IMR-90 (cell line): ENCODE measurements around the gene INPPL1. TPM values are rescaled to one million over a fixed set of nuclear protein-coding genes. Genes with fewer than 3 reads are reported as not detected.

Experiments used
- ATAC-seq: fragments of 200-7000 bp; cut with Tn5 transposase; 2 replicates; pipeline ENCODE4 v1.9.1; 2020; ENCODE audit warnings: low read depth, mild to moderate bottlenecking, moderate library complexity
- BruUV-seq: library from RNA; stranded (reverse); fragments of 400-500 nt; replicated peaks from 2 replicates; lab custom pipeline; 2021; lab: Mats Ljungman, UMichigan
- CTCF ChIA-PET: fragments of 300-600 bp; formaldehyde crosslinking; extraction: SDS; loops from one replicate; lab custom pipeline; 2021; ENCODE audit warnings: antibody characterized with exemption; lab: Yijun Ruan, JAX
- POLR2A ChIA-PET: fragments of 300-600 bp; sonication (Branson Sonifier 250); formaldehyde crosslinking; loops from one replicate; lab custom pipeline; 2022; ENCODE audit warnings: antibody characterized with exemption; ENCODE audit not compliant: unreplicated experiment; lab: Charles Lee
- DNase-seq: peaks from one replicate; pipeline ENCODE4 v3.0.0; 2013
- H2AFZ ChIP-seq: replicated peaks from 2 replicates; pipeline ENCODE3; 2013; ENCODE audit warnings: low read length, mild to moderate bottlenecking; ENCODE audit not compliant: poor library complexity
- H2AK5ac ChIP-seq: 2 replicates; pipeline ENCODE4 v1.6.1; 2013; ENCODE audit warnings: low read depth, low read length, inconsistent platforms
- H2AK9ac ChIP-seq: replicated peaks from 2 replicates; pipeline ENCODE3; 2013; ENCODE audit warnings: mild to moderate bottlenecking, low read depth, low read length, moderate library complexity; ENCODE audit not compliant: poor library complexity
- H2BK120ac ChIP-seq: 2 replicates; pipeline ENCODE4 v1.6.1; 2013; ENCODE audit warnings: low read depth, low read length, inconsistent platforms
- H2BK15ac ChIP-seq: 3 replicates; pipeline ENCODE4 v1.6.1; 2013; ENCODE audit warnings: low read depth, low read length, inconsistent platforms
- H2BK20ac ChIP-seq: 2 replicates; pipeline ENCODE4 v1.6.1; 2013; ENCODE audit warnings: low read depth, mild to moderate bottlenecking, inconsistent platforms, low read length, moderate library complexity
- H2BK5ac ChIP-seq: 2 replicates; pipeline ENCODE4 v1.6.1; 2013; ENCODE audit warnings: mild to moderate bottlenecking, low read depth, low read length, inconsistent platforms; ENCODE audit not compliant: poor library complexity, severe bottlenecking
- H3K14ac ChIP-seq: replicated peaks from 2 replicates; pipeline ENCODE4 v1.6.1; 2013; ENCODE audit warnings: low read depth, low read length, inconsistent platforms
- H3K18ac ChIP-seq: 2 replicates; pipeline ENCODE4 v1.6.1; 2013; ENCODE audit warnings: low read depth, low read length, control low read depth
- H3K23ac ChIP-seq: 2 replicates; pipeline ENCODE4 v1.6.1; 2013; ENCODE audit warnings: low read depth, low read length, inconsistent platforms
- H3K27ac ChIP-seq: 2 replicates; pipeline ENCODE4 v1.5.1; 2013; ENCODE audit warnings: mild to moderate bottlenecking, control low read depth, low read length; ENCODE audit not compliant: insufficient read depth
- H3K27me3 ChIP-seq: 2 replicates; pipeline ENCODE4 v1.6.1; 2013; ENCODE audit warnings: low read length; ENCODE audit not compliant: control insufficient read depth, insufficient read depth
- H3K36me3 ChIP-seq: 2 replicates; pipeline ENCODE4 v1.6.1; 2013; ENCODE audit warnings: low read length, mixed read lengths; ENCODE audit not compliant: control insufficient read depth, insufficient read depth
- H3K4ac ChIP-seq: 2 replicates; pipeline ENCODE4 v1.6.1; 2013; ENCODE audit warnings: low read depth, low read length, inconsistent platforms
- H3K4me1 ChIP-seq: 2 replicates; pipeline ENCODE4 v1.6.1; 2013; ENCODE audit warnings: low read length, mixed read lengths; ENCODE audit not compliant: control insufficient read depth, insufficient read depth
- H3K4me2 ChIP-seq: 2 replicates; pipeline ENCODE4 v1.6.1; 2013; ENCODE audit warnings: low read depth, mild to moderate bottlenecking, control low read depth, low read length, moderate library complexity
- H3K4me3 ChIP-seq: 2 replicates; pipeline ENCODE4 v1.5.1; 2013; ENCODE audit warnings: low read depth, mild to moderate bottlenecking, control low read depth, low read length, moderate library complexity; ENCODE audit not compliant: insufficient read depth
- H3K56ac ChIP-seq: 2 replicates; pipeline ENCODE4 v1.6.1; 2013; ENCODE audit warnings: low read length, inconsistent platforms; ENCODE audit not compliant: insufficient read depth; ENCODE audit errors: extremely low read depth
- H3K79me1 ChIP-seq, 2 experiments: 2 replicates each; pipeline ENCODE4 v1.6.1; 2013; ENCODE audit warnings: low read length in 2 of 2, inconsistent platforms in 1 of 2, low read depth in 1 of 2
- H3K9ac ChIP-seq: 2 replicates; pipeline ENCODE4 v1.6.1; 2013; ENCODE audit warnings: low read depth, low read length, control low read depth
- H3K9me1 ChIP-seq: 2 replicates; pipeline ENCODE4 v1.6.1; 2013; ENCODE audit warnings: low read length, inconsistent platforms; ENCODE audit not compliant: insufficient read depth
- H3K9me3 ChIP-seq: 2 replicates; pipeline ENCODE4 v1.6.1; 2013; ENCODE audit warnings: low read length; ENCODE audit not compliant: control insufficient read depth, insufficient read depth
- H4K20me1 ChIP-seq: 2 replicates; pipeline ENCODE4 v1.6.1; 2013; ENCODE audit warnings: low read length, inconsistent platforms; ENCODE audit not compliant: insufficient read depth
- H4K5ac ChIP-seq: 2 replicates; pipeline ENCODE4 v1.6.1; 2013; ENCODE audit warnings: mild to moderate bottlenecking, low read depth, low read length, control low read depth
- H4K8ac ChIP-seq, 2 experiments: 2 replicates each; pipeline ENCODE4 v1.6.1; 2013; ENCODE audit warnings: low read depth in 2 of 2, low read length in 2 of 2, control low read depth in 1 of 2, inconsistent platforms in 1 of 2
- H4K91ac ChIP-seq: 2 replicates; pipeline ENCODE4 v1.6.1; 2013; ENCODE audit warnings: low read depth, low read length, inconsistent platforms; ENCODE audit not compliant: insufficient read depth
- CEBPB ChIP-seq: IDR thresholded peaks from 2 replicates; pipeline ENCODE4 v1.6.1; 2012; ENCODE audit warnings: low read depth, low read length, improper control_type of control experiment
- CHD1 ChIP-seq: IDR thresholded peaks from 2 replicates; pipeline ENCODE4 v1.6.1; 2012; ENCODE audit warnings: low read depth, low read length, improper control_type of control experiment
- CTCF ChIP-seq: conservative IDR thresholded peaks from 2 replicates; pipeline ENCODE4 v1.5.1; 2012; ENCODE audit warnings: mild to moderate bottlenecking, low read depth, low read length, improper control_type of control experiment
- ELK1 ChIP-seq: fragments of 150-350 bp; IDR thresholded peaks from 2 replicates; pipeline ENCODE4 v1.6.1; 2016; ENCODE audit warnings: low read depth, mild to moderate bottlenecking, low read length, moderate library complexity, borderline replicate concordance
- FOS ChIP-seq: fragments of 150-350 bp; IDR thresholded peaks from 2 replicates; pipeline ENCODE4 v1.6.1; 2016; ENCODE audit warnings: low read depth, low read length
- MAFK ChIP-seq: IDR thresholded peaks from 2 replicates; pipeline ENCODE4 v1.6.1; 2012; ENCODE audit warnings: low read depth, low read length, improper control_type of control experiment
- MXI1 ChIP-seq: IDR thresholded peaks from 2 replicates; pipeline ENCODE4 v1.6.1; 2012; ENCODE audit warnings: low read depth, mild to moderate bottlenecking, low read length, moderate library complexity, borderline replicate concordance
- RCOR1 ChIP-seq: IDR thresholded peaks from 2 replicates; pipeline ENCODE4 v1.6.1; 2012; ENCODE audit warnings: mild to moderate bottlenecking, low read length, improper control_type of control experiment; ENCODE audit not compliant: insufficient replicate concordance
- USF2 ChIP-seq: fragments of 150-350 bp; IDR thresholded peaks from 2 replicates; pipeline ENCODE4 v1.6.1; 2017; ENCODE audit warnings: mild to moderate bottlenecking, antibody characterized with exemption, low read length, low read depth
- WGBS, 2 experiments: methylation state at CpG; one replicate each; pipeline versions ENCODE4 v1.1.5 to v1.1.7; 2013; ENCODE audit warnings: missing lambda C conversion rate in 2 of 2; ENCODE audit not compliant: insufficient read length in 1 of 2; ENCODE audit errors: extremely low coverage in 2 of 2; 5-methylcytosine and 5-hydroxymethylcytosine counted together
- dilution Hi-C: fragments of 300-500 bp; cut with HindIII; formaldehyde crosslinking; loops from one replicate; pipeline ENCODE4 v1.14.3; 2018; ENCODE audit warnings: low sequenced_read_pairs; ENCODE audit not compliant: unreplicated experiment
- in situ Hi-C: fragments of 300-500 bp; cut with MboI; formaldehyde crosslinking; loops from 3 replicates; pipeline ENCODE4 v1.14.3; 2019; ENCODE audit warnings: low sequenced_read_pairs, inconsistent platforms, mixed read lengths
- intact Hi-C: fragments of 100-400 bp; cut with micrococcal nuclease; formaldehyde crosslinking; loops from 2 replicates; pipeline ENCODE4 v1.10.0; 2022
- polyA plus RNA-seq, 3 experiments: library from polyadenylated mRNA; depleted of rRNA; stranded (reverse); fragments of >200 nt; gene quantifications; 2 replicates each; pipeline ENCODE4 v1.2.3, GENCODE V29; 2012; ENCODE audit warnings: low replicate concordance in 1 of 3
- total RNA-seq: library from RNA; depleted of rRNA; stranded (reverse); fragments of >200 nt; gene quantifications from 2 replicates; pipeline ENCODE4 v1.2.3, GENCODE V29; 2012

INPPL1 gene
- total and polyA plus RNA-seq, 2 of the 4 experiments (the other 2 are of a cell fraction): 27.4 to 105 TPM

- no peak for TF ChIP-seq CTCF
Observed at GRCh38 chr11:72179049-72179803, 45.3 kb upstream of the INPPL1 start (continued).

GRCh38 chr11:72179804-72180396 lies 44.7 kb upstream of the INPPL1 start:
- Histone ChIP-seq H4K8ac (no peak overlapping the region), H3K27ac (no peak overlapping the region), H2BK20ac (no peak overlapping the region), H2AFZ (no peak overlapping the region), H4K5ac (no peak overlapping the region), H3K79me1 (no peaks in the 10 kb centered on the region), H3K23ac (no peak overlapping the region), H3K9me1 (no peaks in the 10 kb centered on the region; the same call in none of the 2 replicates), H2AK9ac (peak overlapping the region; percentile 45), H4K20me1 (no peaks in the 10 kb centered on the region), H3K27me3 (no peaks in the 10 kb centered on the region; the same call in 1 of the 2 replicates), H3K36me3 (no peaks in the 10 kb centered on the region), H2BK120ac (no peak overlapping the region), H2BK15ac (peak overlapping the region; percentile 45; the same call in 1 of the 3 replicates), H3K14ac (no peak overlapping the region), H3K9me3 (no peaks in the 10 kb centered on the region), H3K4me2 (no peak overlapping the region), H2AK5ac (no peak overlapping the region; the same call in 1 of the 2 replicates), H2BK5ac (no peak overlapping the region), H3K56ac (no peak overlapping the region), H3K9ac (no peak overlapping the region), H3K4me3 (no peak overlapping the region), H3K18ac (no peak overlapping the region), H3K4me1 (0 out of 2 replicates have a peak, but pooled peaks cover 1% of the 10 kb centered on the region), H3K4ac (no peak overlapping the region), H4K91ac (no peak overlapping the region; the same call in 1 of the 2 replicates)
- ATAC-seq (no peak), DNase-seq (no peak)
- CTCF ChIA-PET: no interaction called here
- intact Hi-C loops: loop anchor here (5.0 kb wide), 1 partner anchor 78 kb away; the partner anchor contains the start of gene LAMTOR1
- POLR2A ChIA-PET: no interaction called here
- dilution Hi-C loops: no loop called here
- no CpG with 5 or more reads among the region's 4 CpGs for WGBS, 2 experiments
- BruUV-seq: no TSS peak
- in situ Hi-C loops: loop anchor here (5.0 kb wide), 1 partner anchor 158 kb away; no protein-coding TSS in a partner anchor
- no peak for TF ChIP-seq RCOR1
- TF ChIP-seq CEBPB: no peak
- no peak for TF ChIP-seq MXI1
- TF ChIP-seq MAFK: no peak
- TF ChIP-seq USF2: no peak
- no peak for TF ChIP-seq ELK1
- TF ChIP-seq FOS: no peak
- TF ChIP-seq CHD1: no peak
